Measurements from ENCODE around the gene TNS2. TPM values are rescaled to one million over a fixed set of nuclear protein-coding genes. Genes with fewer than 3 reads are reported as not detected.
"Not testable (repeated sequence)": the region's sequence is repeated elsewhere in the genome, so short reads cannot be mapped to it uniquely, and the experiment has no call there.

TNS2 gene
- total RNA-seq (2014; rRNA removed; shearing (Covaris generic)): 18.9 and 24.5 TPM in 2 replicates

GRCh38 chr12:53049571-53050318 is at the start of gene TNS2:
TSS of gene TNS2 (plus strand) at chr12:53050065. CDS start at chr12:53050186, 121 bp downstream.
- peak; percentile 74 for DNase-seq (ENCODE audit: low spot score)

GRCh38 chr12:53004178-53004577 is 45.7 kb upstream of the TNS2 start:
- DNase-seq (ENCODE audit: low spot score): peak; percentile 48

- no peak for DNase-seq (ENCODE audit: low spot score)
Measured at GRCh38 chr12:53004582-53004981, 45.3 kb upstream of the TNS2 start.

- DNase-seq (ENCODE audit: low spot score): no peak
Measured at GRCh38 chr12:53005215-53005985, 44.5 kb upstream of the TNS2 start.

GRCh38 chr12:53005986-53006809 is 43.7 kb upstream of the TNS2 start, which contains the start of gene EIF4B:
TSS of gene EIF4B (plus strand) at chr12:53006456. CDS start at chr12:53006484, 28 bp downstream.
- DNase-seq (ENCODE audit: low spot score): peak; percentile 97

- peak; percentile 61 for DNase-seq (ENCODE audit: low spot score)
Measured at GRCh38 chr12:53006810-53007309, 43.0 kb upstream of the TNS2 start.

GRCh38 chr12:53007343-53007742 is 42.5 kb upstream of the TNS2 start:
- no peak for DNase-seq (ENCODE audit: low spot score)

- not testable (repeated sequence) for DNase-seq (ENCODE audit: low spot score)
Measured at GRCh38 chr12:53008760-53009159, 41.1 kb upstream of the TNS2 start.

GRCh38 chr12:53010955-53011354 is 38.9 kb upstream of the TNS2 start:
- no peak for DNase-seq (ENCODE audit: low spot score)

- no peak for DNase-seq (ENCODE audit: low spot score)
Measured at GRCh38 chr12:53011889-53012288, 38.0 kb upstream of the TNS2 start.

- DNase-seq (ENCODE audit: low spot score): no peak
Measured at GRCh38 chr12:53012928-53013327, 36.9 kb upstream of the TNS2 start.

GRCh38 chr12:53014709-53015108 is 35.2 kb upstream of the TNS2 start:
- no peak for DNase-seq (ENCODE audit: low spot score)

- DNase-seq (ENCODE audit: low spot score): no peak
Measured at GRCh38 chr12:53025250-53025649, 24.6 kb upstream of the TNS2 start.

- not testable (repeated sequence) for DNase-seq (ENCODE audit: low spot score)
Measured at GRCh38 chr12:53027014-53027413, 22.9 kb upstream of the TNS2 start.

- DNase-seq (ENCODE audit: low spot score): no peak
Measured at GRCh38 chr12:53031616-53032015, 18.2 kb upstream of the TNS2 start.

GRCh38 chr12:53033832-53034231 is 16.0 kb upstream of the TNS2 start:
- not testable (repeated sequence) for DNase-seq (ENCODE audit: low spot score)

- DNase-seq (ENCODE audit: low spot score): no peak
Measured at GRCh38 chr12:53034459-53034858, 15.4 kb upstream of the TNS2 start.

GRCh38 chr12:53036802-53037201 is 13.1 kb upstream of the TNS2 start:
- DNase-seq (ENCODE audit: low spot score): no peak

- no peak for DNase-seq (ENCODE audit: low spot score)
Measured at GRCh38 chr12:53039851-53040250, 10.0 kb upstream of the TNS2 start.

GRCh38 chr12:53042607-53043454 is 7.0 kb upstream of the TNS2 start:
- no peak for DNase-seq (ENCODE audit: low spot score)

GRCh38 chr12:53044052-53044581 is 5.7 kb upstream of the TNS2 start:
- DNase-seq (ENCODE audit: low spot score): no peak
